Neural crest cell (in vitro differentiated cells): Measurements from ENCODE around the gene ZNF189. TPM values are rescaled to one million over a fixed set of nuclear protein-coding genes. Genes with fewer than 3 reads are reported as not detected.
A peak's percentile ranks its signal among the peaks of the same experiment; 100 is the strongest.
"Not testable (repeated sequence)": the region's sequence is repeated elsewhere in the genome, so short reads cannot be mapped to it uniquely, and the experiment has no call there.

Experiments used
- DNase-seq: peaks from one replicate; pipeline ENCODE4 v3.0.0; 2021; ENCODE audit warnings: low read depth, mixed read lengths, low spot score
- H3K27ac Mint-ChIP-seq: one replicate; pipeline ENCODE4 v1.8.0; 2021; ENCODE audit warnings: mild to moderate bottlenecking, mixed read lengths; ENCODE audit not compliant: unreplicated experiment
- H3K27me3 Mint-ChIP-seq: 2 replicates; pipeline ENCODE4 v1.8.0; 2021; ENCODE audit warnings: low read depth, mild to moderate bottlenecking, mixed read lengths
- H3K36me3 Mint-ChIP-seq: 2 replicates; pipeline ENCODE4 v1.8.0; 2021; ENCODE audit warnings: low read depth, mild to moderate bottlenecking, mixed read lengths
- H3K4me1 Mint-ChIP-seq: 2 replicates; pipeline ENCODE4 v1.8.0; 2021; ENCODE audit warnings: mixed read lengths
- H3K4me3 Mint-ChIP-seq: one replicate; pipeline ENCODE4 v1.8.0; 2021; ENCODE audit warnings: mild to moderate bottlenecking, mixed read lengths
- H3K9me3 Mint-ChIP-seq: 2 replicates; pipeline ENCODE4 v1.8.0; 2021; ENCODE audit warnings: mixed read lengths
- CTCF ChIP-seq: fragments of 200-600 bp; sonication (generic); conservative IDR thresholded peaks from 2 replicates; pipeline ENCODE4 v1.5.0; 2021; ENCODE audit warnings: antibody characterized with exemption, mild to moderate bottlenecking
- total RNA-seq: library from RNA; stranded (reverse); gene quantifications from 2 replicates; pipeline ENCODE4 v1.2.1, GENCODE V29; 2021

Gene ZNF189
- total RNA-seq, 1 donor from 2014 or later: 24.0 TPM

GRCh38 chr9:101381118-101381517 lies 17.5 kb upstream of the ZNF189 start:
- H3K4me3 Mint-ChIP-seq: no peak overlapping the region
- peaks cover 17% of the 10 kb centered on the region for H3K4me1 Mint-ChIP-seq
- H3K27me3 Mint-ChIP-seq: no peaks in the 10 kb centered on the region
- peaks cover 21% of the 10 kb centered on the region for H3K9me3 Mint-ChIP-seq
- TF ChIP-seq CTCF: no peak
- DNase-seq: no peak
- H3K36me3 Mint-ChIP-seq: peaks cover 26% of the 10 kb centered on the region
- H3K27ac Mint-ChIP-seq: peak overlapping the region; percentile 78

GRCh38 chr9:101381833-101382342 lies 16.8 kb upstream of the ZNF189 start:
- Mint-ChIP-seq H3K36me3 (peaks cover 25% of the 10 kb centered on the region), H3K27me3 (no peaks in the 10 kb centered on the region), H3K4me1 (peaks cover 17% of the 10 kb centered on the region), H3K27ac (no peak overlapping the region), H3K9me3 (peaks cover 21% of the 10 kb centered on the region), H3K4me3 (no peak overlapping the region)
- TF ChIP-seq CTCF: no peak
- no peak for DNase-seq

- Mint-ChIP-seq H3K4me1 (peaks cover 20% of the 10 kb centered on the region), H3K4me3 (no peak overlapping the region), H3K36me3 (peaks cover 31% of the 10 kb centered on the region), H3K27ac (no peak overlapping the region), H3K9me3 (peaks cover 19% of the 10 kb centered on the region), H3K27me3 (no peaks in the 10 kb centered on the region)
- no peak for DNase-seq
- TF ChIP-seq CTCF: no peak
Measured at GRCh38 chr9:101383361-101383760, 15.3 kb upstream of the ZNF189 start.

GRCh38 chr9:101384873-101385536 lies 13.6 kb upstream of the ZNF189 start, which contains the start of gene BAAT:
Gene BAAT, minus strand, starts transcription at chr9:101385006. Its CDS starts 13,602 bp downstream, at chr9:101371404.
- not testable (repeated sequence) for H3K27ac Mint-ChIP-seq, DNase-seq, H3K27me3 Mint-ChIP-seq, H3K4me3 Mint-ChIP-seq
- Mint-ChIP-seq H3K36me3 (peaks cover 37% of the 10 kb centered on the region), H3K9me3 (peaks cover 16% of the 10 kb centered on the region), H3K4me1 (peaks cover 17% of the 10 kb centered on the region)

- DNase-seq: no peak
- Mint-ChIP-seq H3K27ac (no peak overlapping the region), H3K36me3 (peaks cover 64% of the 10 kb centered on the region), H3K4me1 (peaks cover 12% of the 10 kb centered on the region), H3K4me3 (no peak overlapping the region), H3K27me3 (no peaks in the 10 kb centered on the region), H3K9me3 (peaks cover 29% of the 10 kb centered on the region)
- peak; percentile 67 for TF ChIP-seq CTCF
Measured at GRCh38 chr9:101387871-101388506, 10.7 kb upstream of the ZNF189 start.

- Mint-ChIP-seq H3K27ac (no peak overlapping the region), H3K36me3 (peaks cover 69% of the 10 kb centered on the region), H3K4me1 (peaks cover 12% of the 10 kb centered on the region), H3K4me3 (no peak overlapping the region), H3K9me3 (peaks cover 27% of the 10 kb centered on the region), H3K27me3 (no peaks in the 10 kb centered on the region)
- no peak for DNase-seq
- TF ChIP-seq CTCF: no peak
Measured at GRCh38 chr9:101388507-101388993, 10.1 kb upstream of the ZNF189 start.
